AG09309 (cell line): ENCODE results near the gene IL1RAPL1.

Experiments
- DNase-seq: peaks from one replicate; pipeline ENCODE4 v3.0.0-alpha.2; 2010; ENCODE audit warnings: low read depth
- H3K4me3 ChIP-seq: 2 replicates; pipeline ENCODE4 v1.5.1; 2011; ENCODE audit warnings: mild to moderate bottlenecking, low read depth, low read length, moderate library complexity; ENCODE audit not compliant: control insufficient read depth
- TF ChIP-seq, protein P1 (sequence below): IDR thresholded peaks from 2 replicates; pipeline ENCODE4 v1.5.1; 2011; ENCODE audit warnings: mild to moderate bottlenecking, low read depth, low read length, inconsistent platforms; ENCODE audit not compliant: insufficient read depth, control insufficient read depth; ENCODE audit errors: missing control alignments

Gene IL1RAPL1

DNA sequence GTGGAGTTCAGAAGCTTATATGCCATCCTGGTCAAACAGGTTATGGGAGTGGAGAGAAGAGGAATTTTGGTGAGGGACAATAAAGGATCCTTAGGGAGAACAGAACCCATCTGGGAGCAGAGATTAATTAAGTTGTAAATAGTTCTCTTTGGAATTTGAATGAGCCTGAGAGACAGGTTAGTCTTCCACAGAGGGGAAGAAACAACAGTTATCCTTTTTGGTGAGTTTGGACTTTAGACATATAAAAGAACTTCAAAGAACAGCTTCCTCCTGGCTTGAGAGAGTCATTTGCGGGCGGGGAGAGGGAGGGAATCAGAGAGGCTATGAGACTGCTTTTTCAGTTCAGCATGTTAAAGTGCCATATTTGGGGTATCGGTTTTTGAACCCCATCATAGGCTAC, 834.8 kb downstream of the IL1RAPL1 start:
- DNase-seq = no peak
- TF ChIP-seq, protein P1, sequence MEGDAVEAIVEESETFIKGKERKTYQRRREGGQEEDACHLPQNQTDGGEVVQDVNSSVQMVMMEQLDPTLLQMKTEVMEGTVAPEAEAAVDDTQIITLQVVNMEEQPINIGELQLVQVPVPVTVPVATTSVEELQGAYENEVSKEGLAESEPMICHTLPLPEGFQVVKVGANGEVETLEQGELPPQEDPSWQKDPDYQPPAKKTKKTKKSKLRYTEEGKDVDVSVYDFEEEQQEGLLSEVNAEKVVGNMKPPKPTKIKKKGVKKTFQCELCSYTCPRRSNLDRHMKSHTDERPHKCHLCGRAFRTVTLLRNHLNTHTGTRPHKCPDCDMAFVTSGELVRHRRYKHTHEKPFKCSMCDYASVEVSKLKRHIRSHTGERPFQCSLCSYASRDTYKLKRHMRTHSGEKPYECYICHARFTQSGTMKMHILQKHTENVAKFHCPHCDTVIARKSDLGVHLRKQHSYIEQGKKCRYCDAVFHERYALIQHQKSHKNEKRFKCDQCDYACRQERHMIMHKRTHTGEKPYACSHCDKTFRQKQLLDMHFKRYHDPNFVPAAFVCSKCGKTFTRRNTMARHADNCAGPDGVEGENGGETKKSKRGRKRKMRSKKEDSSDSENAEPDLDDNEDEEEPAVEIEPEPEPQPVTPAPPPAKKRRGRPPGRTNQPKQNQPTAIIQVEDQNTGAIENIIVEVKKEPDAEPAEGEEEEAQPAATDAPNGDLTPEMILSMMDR = no peak
- no peak overlapping the region for H3K4me3 ChIP-seq

DNA sequence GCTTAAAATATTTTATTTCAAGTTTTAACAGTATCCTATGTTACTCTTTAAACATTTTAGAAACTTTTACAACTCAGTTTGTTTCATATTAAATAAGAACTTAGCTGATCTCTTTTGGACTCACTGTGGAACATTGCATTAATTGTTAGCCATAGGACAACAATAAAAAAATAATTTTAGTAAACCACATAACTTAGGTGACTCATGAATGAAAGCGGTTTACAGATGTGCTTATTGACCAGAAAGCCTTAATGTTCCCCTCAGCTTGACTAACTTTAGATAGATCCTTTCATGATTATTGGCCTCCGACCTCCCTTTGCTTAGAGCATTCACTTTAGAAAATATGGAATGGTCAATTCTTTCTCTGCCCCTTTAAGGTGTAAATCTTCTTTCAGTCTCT, 844.6 kb downstream of the IL1RAPL1 start:
- TF ChIP-seq, protein P1 = no peak
- no peak for DNase-seq
- H3K4me3 ChIP-seq = no peak overlapping the region

DNA sequence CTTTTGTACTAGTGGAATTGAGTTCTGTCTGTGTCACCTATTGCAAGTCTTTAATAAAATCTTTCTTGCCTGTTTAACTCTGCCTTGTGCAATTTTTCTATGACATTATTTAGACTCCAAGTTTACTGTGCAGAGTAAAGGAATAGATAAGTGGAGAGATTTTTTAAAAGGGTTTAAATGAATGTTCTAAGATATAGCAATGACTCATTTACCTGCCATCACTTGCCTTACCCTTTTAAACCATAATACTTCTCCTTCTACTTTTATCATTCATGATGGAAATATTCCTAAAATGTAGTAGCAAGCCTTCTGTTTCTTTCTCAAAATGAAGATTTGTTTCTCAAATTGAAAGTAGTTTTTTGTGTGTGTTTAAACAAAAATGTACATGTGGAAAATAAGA, 845.3 kb downstream of the IL1RAPL1 start:
- H3K4me3 ChIP-seq = no peak overlapping the region
- TF ChIP-seq, protein P1 = no peak
- no peak for DNase-seq

DNA sequence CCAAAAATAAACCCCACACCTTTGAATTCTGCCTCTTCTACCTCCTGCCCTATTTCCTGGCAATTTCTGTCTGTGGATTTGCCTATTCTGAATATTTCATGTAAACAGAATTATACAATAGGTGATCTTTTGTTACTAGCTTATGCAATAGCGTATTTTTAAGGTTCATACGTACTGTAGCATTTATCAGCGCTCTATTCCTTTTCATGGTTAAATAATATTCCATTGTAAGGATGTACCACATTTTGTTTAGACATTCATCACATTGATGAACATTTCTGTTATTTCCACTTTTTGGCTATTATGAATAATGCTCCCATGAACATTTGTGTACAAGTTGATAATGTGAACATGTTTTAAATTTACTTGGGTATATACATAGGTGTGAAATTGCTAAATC, 847.7 kb downstream of the IL1RAPL1 start:
- TF ChIP-seq, protein P1 = no peak
- no peak overlapping the region for H3K4me3 ChIP-seq
- no peak for DNase-seq

DNA sequence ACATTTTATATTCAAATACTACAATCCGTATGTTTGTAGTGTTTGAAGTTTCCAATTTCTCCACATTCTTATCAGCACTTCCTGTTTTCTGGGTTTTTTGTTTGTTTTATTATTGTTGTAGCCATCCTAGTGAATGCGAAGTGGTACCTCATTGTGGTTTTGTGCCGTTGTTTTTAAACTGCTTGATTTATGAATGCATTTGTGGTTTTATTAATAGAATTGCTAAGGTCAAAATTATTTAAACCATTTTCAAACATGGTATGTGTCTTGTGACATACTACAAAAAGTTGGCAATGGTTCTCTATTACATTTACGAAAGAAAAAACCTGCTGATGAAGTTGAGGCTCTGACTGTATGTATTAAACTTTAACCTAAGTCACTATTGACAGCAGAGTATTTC, 848.1 kb downstream of the IL1RAPL1 start:
- H3K4me3 ChIP-seq = no peak overlapping the region
- TF ChIP-seq, protein P1 = no peak
- DNase-seq = no peak

DNA sequence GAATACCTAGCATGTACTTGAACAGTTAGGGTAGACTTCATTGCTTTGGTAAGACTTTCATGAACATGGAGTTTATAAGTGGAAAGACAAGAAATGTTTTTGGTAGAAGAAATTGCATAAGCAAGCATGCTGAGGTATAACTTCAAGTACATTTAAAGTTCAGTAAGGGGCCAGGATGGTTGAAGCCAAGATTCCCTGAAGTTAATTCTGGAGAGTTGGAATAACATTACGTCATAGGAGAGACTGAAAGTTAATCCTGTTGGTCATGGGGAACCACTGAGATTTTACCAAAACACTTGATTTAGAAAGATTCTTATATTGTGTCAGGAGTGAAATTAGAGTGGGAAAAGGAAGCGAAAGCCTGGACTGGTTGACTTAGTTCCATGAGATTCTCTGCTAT, 860.6 kb downstream of the IL1RAPL1 start:
- DNase-seq = no peak
- TF ChIP-seq, protein P1 = no peak
- H3K4me3 ChIP-seq = no peak overlapping the region

DNA sequence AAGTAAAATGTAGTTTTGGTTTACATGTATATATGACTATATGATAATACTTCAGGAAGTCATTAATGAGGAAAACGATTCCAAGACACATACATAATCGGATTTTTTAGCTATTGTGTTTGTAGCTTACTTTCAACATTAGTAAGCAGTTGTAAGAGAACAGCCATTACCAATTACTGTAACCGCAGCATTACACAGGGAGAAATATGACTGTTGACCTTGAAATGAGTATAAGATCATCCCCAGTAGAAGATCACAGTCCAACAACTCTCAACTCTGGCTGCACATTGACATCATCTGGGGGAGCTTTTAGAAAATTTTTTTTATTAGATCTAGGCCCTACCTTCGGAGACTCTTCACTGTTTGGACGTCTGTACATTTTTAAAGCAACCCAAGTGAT, 866.1 kb downstream of the IL1RAPL1 start:
- H3K4me3 ChIP-seq = no peak overlapping the region
- no peak for DNase-seq
- TF ChIP-seq, protein P1 = no peak
